Measurements from ENCODE around the gene MIDN.

- TF ChIP-seq ZNF274 (IDR thresholded peaks at IDR 0.05; ENCODE audit: low read depth, low read length), result no peak
- no peak for TF ChIP-seq YY1 (IDR thresholded peaks at IDR 0.05; ENCODE audit: insufficient read depth, insufficient read length)
- no peak for TF ChIP-seq SUZ12 (IDR thresholded peaks at IDR 0.05; ENCODE audit: extremely low read depth, insufficient read depth, insufficient read length)
Measured at GRCh38 chr19:1234955-1235380, 13.4 kb upstream of the MIDN start.
